PFSK-1 (cell line): ENCODE data around the gene RPP21.

Experiments used
- FOXP2 ChIP-seq: optimal IDR thresholded peaks from 2 replicates; pipeline ENCODE3; 2011; ENCODE audit warnings: borderline replicate concordance, control low read depth, inconsistent platforms; ENCODE audit not compliant: insufficient read depth; ENCODE audit errors: extremely low read length, extremely low read depth
- POLR2AphosphoS5 ChIP-seq: IDR thresholded peaks from 2 replicates; pipeline ENCODE4 v1.6.1; 2012; ENCODE audit warnings: low read depth, mild to moderate bottlenecking, control low read depth, low read length, moderate library complexity
- SIN3A ChIP-seq: IDR thresholded peaks from 2 replicates; pipeline ENCODE4 v1.6.1; 2012; ENCODE audit warnings: mild to moderate bottlenecking, low read length, moderate library complexity, borderline replicate concordance; ENCODE audit not compliant: insufficient read depth
- TAF1 ChIP-seq: IDR thresholded peaks from 2 replicates; pipeline ENCODE4 v1.6.1; 2012; ENCODE audit warnings: low read length, control low read depth, borderline replicate concordance; ENCODE audit not compliant: insufficient read depth
- TF ChIP-seq, protein P1 (sequence below), 2 experiments: IDR thresholded peaks; 2 replicates each; pipeline versions ENCODE4 v1.6.1 to v1.8.0; 2011 to 2012; ENCODE audit warnings: low read depth in 2 of 2, low read length in 2 of 2, control low read depth in 1 of 2, inconsistent platforms in 1 of 2, mild to moderate bottlenecking in 1 of 2, moderate library complexity in 1 of 2; ENCODE audit not compliant: insufficient read depth in 1 of 2

RPP21 gene

DNA sequence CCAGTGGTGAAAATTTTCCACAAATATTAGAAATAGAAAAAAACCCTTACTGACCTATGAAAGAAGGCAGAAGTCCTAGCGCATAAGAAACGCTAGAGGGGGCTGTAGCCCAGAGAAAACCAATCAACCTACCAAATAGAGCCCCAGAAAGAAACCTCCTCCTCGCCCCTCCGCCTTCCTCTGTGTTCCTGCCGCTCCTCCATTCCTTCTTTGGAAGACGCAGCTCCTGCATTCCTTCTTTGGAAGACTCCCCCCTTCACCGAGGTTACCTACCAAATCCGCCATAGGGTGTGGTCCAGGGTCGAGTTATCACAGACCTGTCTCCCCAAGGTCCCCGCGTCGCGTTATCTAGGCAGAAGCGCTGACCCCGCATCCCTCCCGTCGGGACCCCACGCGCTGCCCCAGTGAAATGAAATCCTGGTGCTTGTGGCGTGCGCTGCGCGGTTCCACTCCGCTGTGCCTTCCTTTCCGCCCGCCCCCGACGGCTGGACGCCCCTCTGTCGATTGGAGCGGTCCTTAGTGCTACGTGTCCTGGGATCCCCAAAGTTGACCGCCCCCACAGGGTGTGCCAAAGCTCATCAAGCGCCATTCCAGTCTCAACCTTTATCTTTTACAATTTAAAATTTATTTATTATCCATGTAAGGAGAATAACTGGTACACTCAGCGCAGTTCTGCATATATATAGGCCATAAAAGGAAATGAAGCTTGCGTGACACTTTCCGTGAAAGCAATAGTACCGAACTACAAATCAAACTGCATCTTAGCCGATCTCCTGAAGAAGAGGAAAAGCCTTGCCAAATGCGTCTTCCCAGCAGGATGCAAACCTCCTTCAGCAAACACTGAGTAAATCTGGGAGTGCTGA lies 13.0 kb downstream of the RPP21 start:
- TF ChIP-seq, protein P1, sequence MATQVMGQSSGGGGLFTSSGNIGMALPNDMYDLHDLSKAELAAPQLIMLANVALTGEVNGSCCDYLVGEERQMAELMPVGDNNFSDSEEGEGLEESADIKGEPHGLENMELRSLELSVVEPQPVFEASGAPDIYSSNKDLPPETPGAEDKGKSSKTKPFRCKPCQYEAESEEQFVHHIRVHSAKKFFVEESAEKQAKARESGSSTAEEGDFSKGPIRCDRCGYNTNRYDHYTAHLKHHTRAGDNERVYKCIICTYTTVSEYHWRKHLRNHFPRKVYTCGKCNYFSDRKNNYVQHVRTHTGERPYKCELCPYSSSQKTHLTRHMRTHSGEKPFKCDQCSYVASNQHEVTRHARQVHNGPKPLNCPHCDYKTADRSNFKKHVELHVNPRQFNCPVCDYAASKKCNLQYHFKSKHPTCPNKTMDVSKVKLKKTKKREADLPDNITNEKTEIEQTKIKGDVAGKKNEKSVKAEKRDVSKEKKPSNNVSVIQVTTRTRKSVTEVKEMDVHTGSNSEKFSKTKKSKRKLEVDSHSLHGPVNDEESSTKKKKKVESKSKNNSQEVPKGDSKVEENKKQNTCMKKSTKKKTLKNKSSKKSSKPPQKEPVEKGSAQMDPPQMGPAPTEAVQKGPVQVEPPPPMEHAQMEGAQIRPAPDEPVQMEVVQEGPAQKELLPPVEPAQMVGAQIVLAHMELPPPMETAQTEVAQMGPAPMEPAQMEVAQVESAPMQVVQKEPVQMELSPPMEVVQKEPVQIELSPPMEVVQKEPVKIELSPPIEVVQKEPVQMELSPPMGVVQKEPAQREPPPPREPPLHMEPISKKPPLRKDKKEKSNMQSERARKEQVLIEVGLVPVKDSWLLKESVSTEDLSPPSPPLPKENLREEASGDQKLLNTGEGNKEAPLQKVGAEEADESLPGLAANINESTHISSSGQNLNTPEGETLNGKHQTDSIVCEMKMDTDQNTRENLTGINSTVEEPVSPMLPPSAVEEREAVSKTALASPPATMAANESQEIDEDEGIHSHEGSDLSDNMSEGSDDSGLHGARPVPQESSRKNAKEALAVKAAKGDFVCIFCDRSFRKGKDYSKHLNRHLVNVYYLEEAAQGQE (IDR thresholded peaks at IDR 0.05; ENCODE audit: insufficient read depth in 1 of 2, low read depth in 2 of 2, low read length in 2 of 2), result peak in 1 of 2 experiments; percentile 7; a peak in 1 of 4 replicates
- no peak for TF ChIP-seq TAF1

- TF ChIP-seq POLR2AphosphoS5 (no peak), SIN3A (no peak), FOXP2 (no peak), TAF1 (no peak)
- TF ChIP-seq, protein P1 (IDR thresholded peaks at IDR 0.05; ENCODE audit: insufficient read depth in 1 of 2, low read depth in 2 of 2, low read length in 2 of 2), result no peak
Measured at GRCh38 chr6:30359276-30359675, 14.3 kb downstream of the RPP21 start.

- TF ChIP-seq SIN3A (no peak), POLR2AphosphoS5 (no peak), TAF1 (no peak), FOXP2 (no peak)
- TF ChIP-seq, protein P1 (IDR thresholded peaks at IDR 0.05; ENCODE audit: insufficient read depth in 1 of 2, low read depth in 2 of 2, low read length in 2 of 2), result no peak
Measured at GRCh38 chr6:30360139-30360538, 15.2 kb downstream of the RPP21 start.

GRCh38 chr6:30361661-30362060 lies 16.7 kb downstream of the RPP21 start:
- TF ChIP-seq SIN3A (no peak), TAF1 (no peak), POLR2AphosphoS5 (no peak), FOXP2 (no peak)
- TF ChIP-seq, protein P1 (IDR thresholded peaks at IDR 0.05; ENCODE audit: insufficient read depth in 1 of 2, low read depth in 2 of 2, low read length in 2 of 2), result no peak

GRCh38 chr6:30363459-30363858 lies 18.5 kb downstream of the RPP21 start:
- TF ChIP-seq, protein P1 (IDR thresholded peaks at IDR 0.05; ENCODE audit: insufficient read depth in 1 of 2, low read depth in 2 of 2, low read length in 2 of 2), result no peak
- TF ChIP-seq SIN3A, result no peak
- no peak for TF ChIP-seq TAF1
- TF ChIP-seq FOXP2, result no peak
- TF ChIP-seq POLR2AphosphoS5, result no peak
